Mucosa of rectum (tissue), 2 donors: ENCODE measurements around the gene TOMM20.

Experiments
- H3K27ac ChIP-seq, 2 donors: one replicate each; pipeline ENCODE4 v1.7.0; 2013; ENCODE audit warnings: inconsistent platforms in 2 of 2, low read depth in 2 of 2, low read length in 2 of 2
- H3K27me3 ChIP-seq, 2 donors: one replicate each; pipeline ENCODE4 v1.7.0; 2013; ENCODE audit warnings: low read length in 2 of 2; ENCODE audit not compliant: control insufficient read depth in 2 of 2, insufficient read depth in 2 of 2
- H3K36me3 ChIP-seq, 2 donors: one replicate each; pipeline ENCODE4 v1.7.0; 2013; ENCODE audit warnings: low read length in 2 of 2; ENCODE audit not compliant: control insufficient read depth in 2 of 2, insufficient read depth in 2 of 2
- H3K4me1 ChIP-seq, 2 donors: one replicate each; pipeline ENCODE4 v1.7.0; 2013; ENCODE audit warnings: low read length in 2 of 2, mild to moderate bottlenecking in 1 of 2; ENCODE audit not compliant: control insufficient read depth in 2 of 2, insufficient read depth in 2 of 2
- H3K4me3 ChIP-seq, 2 donors: one replicate each; pipeline ENCODE4 v1.7.0; 2013; ENCODE audit warnings: low read length in 2 of 2
- H3K9ac ChIP-seq, 2 donors: one replicate each; pipeline ENCODE4 v1.7.0; 2013; ENCODE audit warnings: low read length in 2 of 2, low read depth in 1 of 2, mild to moderate bottlenecking in 1 of 2
- H3K9me3 ChIP-seq, 2 donors: one replicate each; pipeline ENCODE4 v1.7.0; 2013; ENCODE audit warnings: low read length in 2 of 2; ENCODE audit not compliant: control insufficient read depth in 2 of 2
- donor health status: healthy.
- donor health status: Normal muscosa, but diverticular disease.

Gene TOMM20

DNA sequence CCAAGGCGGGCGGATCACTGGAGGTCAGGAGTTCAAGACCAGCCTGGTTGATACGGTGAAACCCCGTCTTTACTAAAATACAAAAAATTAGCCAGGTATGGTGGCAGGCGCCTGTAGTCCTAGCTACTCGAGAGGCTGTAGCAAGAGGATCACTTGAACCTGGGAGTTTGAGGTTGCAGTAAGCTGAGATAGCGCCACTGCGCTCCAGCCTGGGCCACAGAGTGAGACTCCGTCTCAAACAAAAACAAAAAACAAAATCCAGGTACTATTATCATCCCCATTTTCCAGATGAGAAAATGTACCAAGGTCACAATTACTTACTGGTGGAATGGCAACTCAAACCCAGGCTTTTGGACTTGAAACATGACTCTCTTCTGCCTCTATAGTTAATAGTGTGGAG is 4.5 kb downstream of the TOMM20 start:
- Histone ChIP-seq H3K4me3 (no peak overlapping the region), H3K27me3 (no peaks in the 10 kb centered on the region), H3K36me3 (peaks cover 14 to 17% of the 10 kb centered on the region in 2 donors), H3K27ac (no peak overlapping the region), H3K9me3 (no peaks in the 10 kb centered on the region), H3K4me1 (peaks cover 0 to 5% of the 10 kb centered on the region in 2 donors), H3K9ac (no peak overlapping the region)

GRCh38 chr1:235122348-235122747 is 6.3 kb downstream of the TOMM20 start:
- Histone ChIP-seq H3K4me3 (no peak overlapping the region), H3K9ac (no peak overlapping the region), H3K4me1 (no peaks in the 10 kb centered on the region), H3K9me3 (no peaks in the 10 kb centered on the region), H3K27me3 (no peaks in the 10 kb centered on the region), H3K27ac (no peak overlapping the region), H3K36me3 (peaks cover 31 to 34% of the 10 kb centered on the region in 2 donors)

DNA sequence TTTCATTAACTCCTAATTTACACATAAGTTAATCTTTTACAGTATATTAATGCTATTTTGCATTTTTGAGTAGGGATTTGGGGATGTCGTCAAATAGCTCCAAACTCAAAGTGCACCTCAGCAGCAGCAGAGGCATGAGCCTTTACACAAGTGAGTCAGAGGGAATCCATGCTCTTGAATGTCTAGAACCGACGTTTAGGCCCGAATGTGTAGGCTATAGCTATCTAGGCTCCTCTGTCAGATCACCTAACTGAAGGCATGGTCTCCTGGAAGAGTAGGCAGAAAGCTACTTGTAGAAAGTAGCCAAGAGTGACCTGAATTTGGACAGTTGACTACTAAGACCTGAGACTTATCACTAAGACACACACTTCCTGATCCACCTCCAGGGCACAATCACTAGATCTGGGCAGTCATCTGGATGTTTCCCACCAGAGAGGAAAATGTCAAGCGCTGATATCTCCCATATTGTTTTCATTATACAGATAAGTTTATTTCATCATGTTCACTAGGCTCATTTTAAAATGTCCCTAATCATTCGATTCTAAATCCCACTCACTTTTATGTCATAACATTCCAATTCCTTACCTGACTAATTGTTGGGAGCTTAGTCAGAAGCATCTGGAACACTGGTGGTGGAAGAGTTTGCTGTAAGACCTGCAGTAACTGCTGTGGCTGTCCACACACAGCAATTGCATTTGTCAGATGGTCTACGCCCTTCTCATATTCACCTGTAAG is 15.3 kb downstream of the TOMM20 start:
- Histone ChIP-seq H3K27me3 (no peaks in the 10 kb centered on the region), H3K36me3 (peaks cover 52 to 58% of the 10 kb centered on the region in 2 donors), H3K4me1 (no peaks in the 10 kb centered on the region), H3K9me3 (no peaks in the 10 kb centered on the region), H3K9ac (no peak overlapping the region), H3K4me3 (no peak overlapping the region), H3K27ac (no peak overlapping the region)

DNA sequence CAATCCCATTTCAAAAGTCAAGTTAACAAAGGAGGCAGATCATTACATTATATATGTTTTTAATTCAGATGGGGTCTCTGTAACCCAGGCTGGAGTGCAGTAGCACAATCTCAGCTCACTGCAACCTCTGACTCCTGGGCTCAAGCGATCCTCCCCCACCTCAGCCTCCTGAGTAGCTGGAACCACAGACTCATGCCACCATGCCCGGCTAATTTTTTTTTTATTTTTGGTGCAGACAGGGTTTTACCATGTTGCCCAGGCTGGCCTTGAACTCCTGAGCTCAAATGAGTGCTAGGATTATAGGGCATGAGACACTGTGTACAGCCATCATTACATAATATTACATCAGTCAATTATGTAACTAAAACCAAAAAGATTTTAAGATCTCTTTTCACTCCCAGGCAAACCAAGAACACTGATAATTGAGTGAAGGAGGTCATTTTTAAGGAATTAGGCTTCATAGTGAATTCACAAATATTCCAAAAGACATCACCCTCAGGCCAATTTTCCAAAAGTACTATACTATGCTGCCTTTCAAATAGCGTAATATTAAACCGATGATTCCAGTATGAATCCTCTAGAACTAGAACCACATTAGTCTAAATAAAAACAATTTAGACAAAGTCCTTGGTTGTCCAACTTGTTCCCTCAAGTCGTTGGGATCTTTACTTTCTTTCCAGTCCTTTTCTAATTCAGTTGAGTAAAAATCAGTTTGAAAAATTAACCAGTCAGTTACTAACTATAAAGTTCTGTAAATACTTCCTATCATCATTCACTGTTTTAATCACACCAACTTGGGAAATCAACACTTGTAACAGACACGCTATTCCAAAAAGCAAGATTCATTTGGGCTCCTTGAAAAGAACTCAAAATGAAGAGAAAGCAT is 16.1 kb downstream of the TOMM20 start:
- no peak overlapping the region for H3K27ac ChIP-seq
- H3K9me3 ChIP-seq = no peaks in the 10 kb centered on the region
- H3K27me3 ChIP-seq = no peaks in the 10 kb centered on the region
- peaks cover 44 to 50% of the 10 kb centered on the region in 2 donors for H3K36me3 ChIP-seq
- H3K4me1 ChIP-seq = no peaks in the 10 kb centered on the region
- no peak overlapping the region for H3K9ac ChIP-seq
- H3K4me3 ChIP-seq = no peak overlapping the region

DNA sequence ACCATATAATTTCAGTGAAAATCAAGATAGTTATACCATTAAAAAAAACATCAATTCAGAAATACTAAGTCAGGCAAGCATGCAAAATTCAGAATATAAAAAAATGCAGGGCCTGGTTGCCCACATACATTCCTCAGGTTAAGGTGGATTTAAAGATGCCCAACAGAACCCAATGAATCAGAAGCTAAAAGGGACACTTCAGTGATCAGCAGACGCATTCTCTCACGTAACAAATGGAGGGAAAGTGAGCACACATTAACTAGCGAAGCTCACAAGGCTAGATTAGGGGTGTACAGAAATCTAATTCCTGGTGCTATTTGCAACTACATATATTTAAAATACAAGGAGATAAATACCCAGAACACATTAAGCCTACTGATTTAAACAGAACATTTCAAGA is 17.5 kb downstream of the TOMM20 start:
- no peak overlapping the region for H3K4me3 ChIP-seq
- H3K27ac ChIP-seq = no peak overlapping the region
- H3K27me3 ChIP-seq = no peaks in the 10 kb centered on the region
- no peaks in the 10 kb centered on the region for H3K4me1 ChIP-seq
- peaks cover 41 to 48% of the 10 kb centered on the region in 2 donors for H3K36me3 ChIP-seq
- H3K9me3 ChIP-seq = no peaks in the 10 kb centered on the region
- H3K9ac ChIP-seq = no peak overlapping the region

GRCh38 chr1:235108876-235109275 is 19.8 kb downstream of the TOMM20 start:
- H3K27ac ChIP-seq = no peak overlapping the region
- no peak overlapping the region for H3K4me3 ChIP-seq
- H3K4me1 ChIP-seq = peaks cover 3 to 9% of the 10 kb centered on the region in 2 donors
- no peak overlapping the region for H3K9ac ChIP-seq
- peaks cover 34 to 43% of the 10 kb centered on the region in 2 donors for H3K36me3 ChIP-seq
- H3K9me3 ChIP-seq = no peaks in the 10 kb centered on the region
- H3K27me3 ChIP-seq = no peaks in the 10 kb centered on the region

DNA sequence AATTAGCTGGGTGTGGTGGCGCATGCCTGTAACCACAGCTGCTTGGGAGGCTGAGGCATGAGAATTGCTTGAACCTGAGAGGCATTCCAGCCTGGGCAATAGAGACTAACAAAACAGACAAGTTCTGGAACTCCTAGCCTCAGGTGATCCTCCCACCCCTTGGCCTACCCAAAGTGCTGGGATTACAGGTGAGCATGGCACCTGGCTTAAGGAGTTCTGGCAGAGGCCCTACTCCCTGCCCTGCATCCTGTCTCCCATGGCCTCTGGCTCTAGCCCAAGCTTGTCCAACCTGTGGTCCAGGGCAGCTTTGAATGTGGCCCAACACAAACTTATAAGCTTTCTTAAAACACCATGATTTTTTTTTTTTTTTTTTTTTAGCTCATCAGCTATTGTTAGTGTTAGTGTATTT is 20.4 kb downstream of the TOMM20 start:
- Histone ChIP-seq H3K4me1 (peaks cover 6 to 12% of the 10 kb centered on the region in 2 donors), H3K27ac (no peak overlapping the region), H3K36me3 (peaks cover 29 to 37% of the 10 kb centered on the region in 2 donors), H3K27me3 (no peaks in the 10 kb centered on the region), H3K9me3 (no peaks in the 10 kb centered on the region), H3K9ac (no peak overlapping the region), H3K4me3 (no peak overlapping the region)

DNA sequence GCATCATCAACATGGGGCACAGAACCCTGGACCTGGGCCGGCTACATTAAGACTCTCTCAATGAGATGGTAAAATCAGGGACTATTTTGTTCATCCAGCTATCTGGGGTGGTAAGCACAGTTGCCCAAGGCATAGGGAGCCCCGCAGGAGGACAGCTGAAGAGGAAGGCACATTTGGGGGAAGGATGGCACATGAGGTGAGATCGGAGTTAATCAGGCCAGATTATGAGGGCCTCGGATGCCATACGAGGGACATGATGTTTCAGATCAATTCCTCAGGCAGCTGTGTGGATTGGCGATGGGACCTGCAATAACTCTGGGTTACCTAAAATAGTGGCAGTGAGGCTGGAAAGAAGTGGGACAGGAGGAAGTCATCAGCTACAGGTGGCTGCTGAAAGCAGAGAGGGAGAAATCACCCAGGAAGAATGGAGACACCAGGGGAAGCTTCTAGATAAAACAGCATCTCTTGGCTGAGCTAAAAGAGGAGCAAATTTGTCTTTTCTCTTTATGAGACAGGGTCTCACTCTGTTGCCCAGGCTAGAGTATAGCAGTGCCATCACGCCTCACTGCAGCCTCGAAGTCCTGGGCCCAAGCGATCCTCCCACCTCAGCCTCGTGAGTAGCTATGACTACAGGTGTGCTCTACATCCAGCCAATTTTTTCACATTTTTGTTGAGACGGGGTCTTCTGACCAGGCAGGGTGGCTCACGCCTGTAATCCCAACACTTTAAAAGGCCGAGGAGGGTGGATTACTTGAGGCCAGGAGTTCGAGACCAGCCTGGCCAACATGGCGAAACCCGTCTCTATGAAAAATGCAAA is 21.1 kb downstream of the TOMM20 start:
- peaks cover 6 to 12% of the 10 kb centered on the region in 2 donors for H3K4me1 ChIP-seq
- H3K9ac ChIP-seq = no peak overlapping the region
- no peaks in the 10 kb centered on the region for H3K9me3 ChIP-seq
- H3K4me3 ChIP-seq = no peak overlapping the region
- peaks cover 27 to 31% of the 10 kb centered on the region in 2 donors for H3K36me3 ChIP-seq
- no peak overlapping the region for H3K27ac ChIP-seq
- no peaks in the 10 kb centered on the region for H3K27me3 ChIP-seq

- H3K27me3 ChIP-seq = no peaks in the 10 kb centered on the region
- peaks cover 23 to 25% of the 10 kb centered on the region in 2 donors for H3K36me3 ChIP-seq
- H3K27ac ChIP-seq = no peak overlapping the region
- H3K9ac ChIP-seq = no peak overlapping the region
- H3K4me1 ChIP-seq = peaks cover 6 to 12% of the 10 kb centered on the region in 2 donors
- H3K9me3 ChIP-seq = no peaks in the 10 kb centered on the region
- no peak overlapping the region for H3K4me3 ChIP-seq
These were observed 22.2 kb downstream of the TOMM20 start for GRCh38 chr1:235106457-235106856.
